CD4-positive, alpha-beta T cell treated with Interleukin-4 for 4 hours (primary cell): Measurements from ENCODE around the gene CLEC4G.
"Not testable (repeated sequence)": the region's sequence is repeated elsewhere in the genome, so short reads cannot be mapped to it uniquely, and the experiment has no call there.

Source experiments
- DNase-seq: peaks from one replicate; pipeline ENCODE4 v3.0.0-alpha.2; 2020

The CLEC4G gene

GRCh38 chr19:7746306-7746705, 14.4 kb upstream of the CLEC4G start:
- DNase-seq: not testable (repeated sequence)

GRCh38 chr19:7744871-7745650, 13.2 kb upstream of the CLEC4G start:
- no peak for DNase-seq

- no peak for DNase-seq
Measured at GRCh38 chr19:7744199-7744786, 12.4 kb upstream of the CLEC4G start.

- DNase-seq: no peak
Measured at GRCh38 chr19:7743425-7743841, 11.5 kb upstream of the CLEC4G start.

GRCh38 chr19:7742991-7743390, 11.1 kb upstream of the CLEC4G start:
- DNase-seq: no peak

- no peak for DNase-seq
Measured at GRCh38 chr19:7742575-7742974, 10.7 kb upstream of the CLEC4G start.

GRCh38 chr19:7740682-7741054, 8.8 kb upstream of the CLEC4G start:
- DNase-seq: no peak

- DNase-seq: no peak
Measured at GRCh38 chr19:7739801-7740681, 8.1 kb upstream of the CLEC4G start.

GRCh38 chr19:7739211-7739755, 7.4 kb upstream of the CLEC4G start:
- no peak for DNase-seq

GRCh38 chr19:7738023-7738422, 6.1 kb upstream of the CLEC4G start:
- no peak for DNase-seq

- DNase-seq: no peak
Measured at GRCh38 chr19:7737215-7737614, 5.3 kb upstream of the CLEC4G start.

- DNase-seq: no peak
Measured at GRCh38 chr19:7736148-7736547, 4.2 kb upstream of the CLEC4G start.

GRCh38 chr19:7734220-7735203, 2.6 kb upstream of the CLEC4G start:
- DNase-seq: peak; percentile 10

- no peak for DNase-seq
Measured at GRCh38 chr19:7733376-7733775, 1.5 kb upstream of the CLEC4G start.

GRCh38 chr19:7731615-7732014, 295 bp downstream of the CLEC4G start:
- DNase-seq: no peak

GRCh38 chr19:7731218-7731595, 703 bp downstream of the CLEC4G start:
- DNase-seq: no peak

GRCh38 chr19:7730286-7731217, 1.4 kb downstream of the CLEC4G start:
- no peak for DNase-seq

- no peak for DNase-seq
Measured at GRCh38 chr19:7729831-7730285, 2.1 kb downstream of the CLEC4G start.

GRCh38 chr19:7729211-7729610, 2.7 kb downstream of the CLEC4G start:
- DNase-seq: no peak

GRCh38 chr19:7725791-7726190, 6.1 kb downstream of the CLEC4G start:
- no peak for DNase-seq

- DNase-seq: no peak
Measured at GRCh38 chr19:7722231-7722651, 9.7 kb downstream of the CLEC4G start.
